ENCODE measurements around the gene ZNF225.

ZNF225 gene

GRCh38 chr19:44109458-44109857 lies 3.7 kb upstream of the ZNF225 start:
- no peak overlapping the region for H3K9ac ChIP-seq (ENCODE audit: low read length)
- H3K4me2 ChIP-seq (ENCODE audit: low read depth, low read length, poor library complexity, severe bottlenecking), result no peak overlapping the region
- no peak overlapping the region for H2AFZ ChIP-seq (ENCODE audit: low read depth, low read length, severe bottlenecking)
- peaks cover 25% of the 10 kb centered on the region for H3K36me3 ChIP-seq (ENCODE audit: low read length)
- no peaks in the 10 kb centered on the region for H3F3A ChIP-seq (ENCODE audit: insufficient read depth)
- peaks cover 28% of the 10 kb centered on the region; the same call in 1 of the 2 replicates for H3K9me3 ChIP-seq (ENCODE audit: insufficient read depth, low read length)
- no peaks in the 10 kb centered on the region for H3K27me3 ChIP-seq (ENCODE audit: low read length)
- H3K9me2 ChIP-seq (replicated peaks; ENCODE audit: insufficient read depth, low read length), result no peaks in the 10 kb centered on the region
- H4K20me1 ChIP-seq (ENCODE audit: low read depth, low read length), result no peaks in the 10 kb centered on the region
- H3K27ac ChIP-seq (ENCODE audit: low read depth, low read length), result no peak overlapping the region
- TF ChIP-seq EZH2phosphoT487 (conservative IDR thresholded peaks at IDR 0.05; ENCODE audit: low read length) (no peak), CTCF (IDR thresholded peaks at IDR 0.05; ENCODE audit: insufficient read depth, low read length, poor library complexity, severe bottlenecking) (no peak)
- peaks cover 5% of the 10 kb centered on the region; the same call in 1 of the 2 replicates for H3K79me2 ChIP-seq (ENCODE audit: insufficient read depth, low read length)
- H3K4me3 ChIP-seq (ENCODE audit: insufficient read depth, low read length, poor library complexity, severe bottlenecking), result no peak overlapping the region

- Histone ChIP-seq H3K4me3 (ENCODE audit: insufficient read depth, low read length, poor library complexity, severe bottlenecking) (peak overlapping the region; percentile 96), H3F3A (ENCODE audit: insufficient read depth) (no peaks in the 10 kb centered on the region), H3K27me3 (ENCODE audit: low read length) (no peaks in the 10 kb centered on the region), H3K9ac (ENCODE audit: low read length) (no peak overlapping the region), H3K4me2 (ENCODE audit: low read depth, low read length, poor library complexity, severe bottlenecking) (peak overlapping the region; percentile 95), H2AFZ (ENCODE audit: low read depth, low read length, severe bottlenecking) (no peak overlapping the region), H4K20me1 (ENCODE audit: low read depth, low read length) (no peaks in the 10 kb centered on the region), H3K36me3 (ENCODE audit: low read length) (peaks cover 14% of the 10 kb centered on the region), H3K9me3 (ENCODE audit: insufficient read depth, low read length) (peaks cover 17% of the 10 kb centered on the region; the same call in 1 of the 2 replicates), H3K9me2 (replicated peaks; ENCODE audit: insufficient read depth, low read length) (no peaks in the 10 kb centered on the region), H3K27ac (ENCODE audit: low read depth, low read length) (no peak overlapping the region), H3K79me2 (ENCODE audit: insufficient read depth, low read length) (peaks cover 5% of the 10 kb centered on the region; the same call in 1 of the 2 replicates)
- TF ChIP-seq EZH2phosphoT487 (conservative IDR thresholded peaks at IDR 0.05; ENCODE audit: low read length) (no peak), CTCF (IDR thresholded peaks at IDR 0.05; ENCODE audit: insufficient read depth, low read length, poor library complexity, severe bottlenecking) (no peak)
These were observed 1.2 kb upstream of the ZNF225 start for GRCh38 chr19:44111910-44112463.

GRCh38 chr19:44112802-44113137 lies 429 bp upstream of the ZNF225 start:
- Histone ChIP-seq H3K79me2 (ENCODE audit: insufficient read depth, low read length) (peaks cover 5% of the 10 kb centered on the region; the same call in 1 of the 2 replicates), H3K4me3 (ENCODE audit: insufficient read depth, low read length, poor library complexity, severe bottlenecking) (peak overlapping the region; percentile 96), H3K9me2 (replicated peaks; ENCODE audit: insufficient read depth, low read length) (no peaks in the 10 kb centered on the region), H3K9ac (ENCODE audit: low read length) (peak overlapping the region; percentile 73), H3K9me3 (ENCODE audit: insufficient read depth, low read length) (peaks cover 9% of the 10 kb centered on the region; the same call in 1 of the 2 replicates), H4K20me1 (ENCODE audit: low read depth, low read length) (no peaks in the 10 kb centered on the region), H3K4me2 (ENCODE audit: low read depth, low read length, poor library complexity, severe bottlenecking) (peak overlapping the region; percentile 95), H3K27ac (ENCODE audit: low read depth, low read length) (no peak overlapping the region), H3F3A (ENCODE audit: insufficient read depth) (no peaks in the 10 kb centered on the region), H3K36me3 (ENCODE audit: low read length) (peaks cover 7% of the 10 kb centered on the region), H2AFZ (ENCODE audit: low read depth, low read length, severe bottlenecking) (peak overlapping the region; percentile 99), H3K27me3 (ENCODE audit: low read length) (no peaks in the 10 kb centered on the region)
- TF ChIP-seq CTCF (IDR thresholded peaks at IDR 0.05; ENCODE audit: insufficient read depth, low read length, poor library complexity, severe bottlenecking), result no peak
- no peak for TF ChIP-seq EZH2phosphoT487 (conservative IDR thresholded peaks at IDR 0.05; ENCODE audit: low read length)

Data from SU-DHL-6 (cell line).